Fibroblast of skin of left biceps (primary cell): ENCODE measurements around the gene KREMEN2.

Source experiments
- DNase-seq, 2 experiments: peaks; one replicate each; pipeline ENCODE4 v3.0.0-alpha.2; 2013; ENCODE audit warnings: low read depth in 2 of 2

KREMEN2 gene

DNA sequence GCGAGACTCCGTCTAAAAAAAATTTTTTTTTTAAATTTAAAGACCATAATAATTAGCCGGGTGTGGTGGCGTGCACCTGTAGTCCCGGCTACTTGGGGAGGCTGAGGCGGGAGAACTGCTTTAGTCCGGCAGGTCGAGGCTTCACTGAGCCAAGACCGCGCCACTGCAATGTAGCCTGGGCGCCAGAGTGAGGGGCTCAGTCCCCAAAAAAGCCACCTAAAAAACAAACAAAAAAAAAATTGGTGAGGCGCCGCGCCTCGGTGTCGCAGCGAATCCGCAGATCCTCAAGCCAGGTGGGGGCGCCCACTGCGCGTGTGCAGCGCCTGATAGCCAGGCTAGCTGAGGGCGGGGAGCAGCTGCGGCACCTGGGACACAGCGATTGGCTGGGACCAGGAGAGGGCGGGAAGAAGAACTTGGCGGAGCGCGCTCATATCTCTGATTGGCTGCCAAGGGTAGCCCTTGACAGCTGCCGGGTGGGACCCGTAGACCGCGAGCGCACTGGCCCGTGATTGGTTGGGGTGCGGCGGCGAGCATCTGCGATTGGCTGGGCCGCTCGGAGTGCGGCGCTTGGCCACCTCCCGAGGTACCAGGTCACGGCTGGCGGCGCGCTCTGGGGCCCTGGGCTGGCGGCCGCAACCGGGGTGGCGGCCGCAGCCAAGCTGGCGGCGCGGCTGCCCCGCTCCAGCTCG, 39.7 kb downstream of the KREMEN2 start:
- DNase-seq = peak; percentile 93 to 94

DNA sequence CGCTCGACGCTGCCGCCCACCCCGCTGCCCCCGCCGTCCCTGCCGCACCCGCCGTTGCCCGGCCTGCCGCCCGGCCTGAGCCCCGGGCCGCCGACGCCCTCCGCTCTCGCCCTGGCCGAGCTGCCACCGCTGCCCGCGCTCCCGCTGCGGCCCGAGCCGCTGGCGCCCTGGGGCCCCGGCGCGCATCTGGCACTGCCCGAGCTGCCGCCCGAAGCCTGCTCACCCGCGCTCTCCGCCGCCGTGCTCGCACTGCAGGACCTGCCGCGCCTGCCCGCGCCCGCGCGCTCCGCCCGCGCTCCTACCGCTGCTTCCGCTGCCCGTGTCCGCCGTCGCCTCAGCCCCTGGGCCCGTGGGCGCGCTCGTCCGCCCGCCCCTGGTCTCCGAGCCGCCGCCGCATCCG, 40.2 kb downstream of the KREMEN2 start:
- DNase-seq = no peak

DNA sequence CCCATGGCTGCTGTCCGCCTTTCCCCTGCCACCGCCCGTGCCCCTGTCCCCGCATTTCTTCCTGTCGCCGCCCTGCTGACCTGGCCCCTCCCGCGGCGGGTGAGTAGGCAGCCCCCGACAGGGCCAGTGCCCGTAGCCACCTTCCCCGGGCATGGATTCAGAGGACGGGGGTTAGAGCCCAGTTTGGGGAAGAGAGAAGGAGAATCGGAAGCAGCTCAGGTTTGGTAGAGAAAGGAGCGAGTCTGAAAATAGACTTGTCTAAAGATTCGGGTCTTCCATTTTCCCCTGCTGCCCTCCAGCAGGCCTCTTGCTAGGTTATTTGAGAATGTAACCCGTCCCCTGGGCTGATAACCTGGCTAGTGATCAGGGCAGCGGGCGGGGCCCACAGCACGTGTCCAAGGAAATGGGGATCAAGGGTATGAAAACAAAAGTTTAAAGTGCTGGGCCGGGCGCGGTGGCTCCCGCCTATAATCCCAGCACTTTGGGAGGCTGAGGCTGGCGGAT, 40.8 kb downstream of the KREMEN2 start:
- DNase-seq = no peak

DNA sequence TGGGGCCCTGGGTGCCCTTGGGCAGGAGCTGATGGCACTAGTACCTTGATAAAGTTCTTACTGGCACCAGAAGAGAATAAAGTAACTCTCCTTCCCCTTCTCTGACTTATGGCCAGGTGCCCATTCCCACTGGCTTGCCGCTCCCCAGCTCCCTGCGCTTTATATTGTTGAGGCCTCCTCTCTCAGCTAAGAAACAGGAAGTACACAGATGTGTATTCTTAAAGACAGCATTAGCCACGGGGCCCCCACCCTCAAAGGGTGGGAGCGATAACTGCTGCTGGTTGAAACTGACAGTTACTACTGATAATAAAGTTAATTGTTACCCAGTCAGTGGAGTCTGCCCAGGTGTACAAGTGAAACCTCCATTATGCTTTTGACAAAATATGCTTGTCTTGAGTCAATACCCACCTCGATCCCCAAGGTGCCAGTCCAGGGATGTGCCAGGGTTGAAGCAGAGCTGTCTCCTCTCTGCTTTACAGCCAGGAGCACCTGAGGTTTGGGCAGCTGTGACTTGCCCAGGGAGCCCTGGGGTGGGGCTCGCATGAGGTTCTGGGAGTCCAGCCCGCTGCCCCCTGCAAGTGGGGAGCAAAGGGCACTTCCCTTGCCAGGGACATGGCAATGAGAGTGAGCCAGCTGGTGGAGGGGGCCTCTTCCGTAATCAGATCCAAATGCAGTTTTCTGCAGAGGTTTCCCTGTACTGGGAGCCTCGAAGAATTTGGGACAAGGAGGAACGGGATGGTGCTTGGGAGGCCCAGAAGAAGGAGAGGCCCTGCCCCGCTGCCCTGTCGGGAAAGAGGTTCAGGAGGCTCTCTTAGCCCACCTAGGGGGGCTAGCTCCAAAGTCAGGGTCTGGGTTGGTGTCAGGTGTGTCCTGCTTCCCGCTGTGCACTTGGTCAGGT, 43.2 kb downstream of the KREMEN2 start:
- no peak for DNase-seq

DNA sequence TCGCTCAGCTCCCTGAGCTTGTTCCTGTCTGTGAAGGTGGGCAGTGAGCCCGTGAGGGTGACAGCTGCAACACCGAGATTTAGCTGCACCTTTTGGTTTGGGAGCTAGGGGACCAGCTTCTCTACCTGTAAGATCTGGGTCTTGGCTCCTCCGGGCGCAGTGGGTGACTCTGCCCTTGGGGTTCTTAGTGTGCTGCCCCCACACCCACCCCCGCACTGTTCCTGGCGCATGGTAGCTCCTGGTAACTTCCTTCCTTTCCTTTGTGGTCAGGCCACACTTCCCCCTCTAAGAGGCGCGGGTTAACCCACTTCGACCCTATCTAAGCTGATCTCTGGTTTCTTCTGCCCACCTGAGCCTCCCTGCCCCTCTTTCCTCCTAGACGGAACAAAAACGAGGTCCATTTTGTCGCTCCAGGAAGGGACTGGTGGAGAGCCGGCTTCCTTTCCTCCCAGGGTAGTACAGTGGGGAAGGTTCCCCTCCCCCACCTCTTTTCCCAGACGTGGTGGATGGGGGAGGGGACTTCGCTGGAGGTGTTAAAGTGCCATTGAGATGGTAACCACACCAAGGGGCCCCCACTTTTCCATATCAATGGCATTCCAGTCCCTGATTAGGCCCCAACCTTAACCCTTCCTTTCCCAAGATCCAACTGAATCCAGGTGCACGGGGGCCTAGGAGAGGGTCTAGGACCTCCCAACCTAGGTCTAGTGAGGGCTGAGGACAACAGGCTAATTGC, 44.0 kb downstream of the KREMEN2 start:
- DNase-seq = no peak

DNA sequence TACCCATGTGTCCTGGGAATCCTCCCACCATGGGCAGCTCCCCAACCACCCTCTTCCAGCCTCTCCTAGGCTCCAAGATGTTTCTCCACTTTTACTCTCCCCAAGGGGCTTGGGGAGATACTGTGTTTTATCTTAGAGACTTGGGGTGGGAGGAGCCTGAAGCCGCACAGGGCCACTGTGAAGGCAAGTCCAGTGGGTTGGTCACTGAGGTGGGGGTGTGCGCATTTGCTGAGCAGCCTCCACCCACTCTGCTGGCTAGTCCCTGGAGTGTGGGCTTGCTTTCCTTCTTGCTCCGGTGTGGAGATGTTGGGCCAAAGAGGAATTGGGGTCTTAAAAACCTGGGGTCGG, 44.6 kb downstream of the KREMEN2 start:
- DNase-seq = no peak

DNA sequence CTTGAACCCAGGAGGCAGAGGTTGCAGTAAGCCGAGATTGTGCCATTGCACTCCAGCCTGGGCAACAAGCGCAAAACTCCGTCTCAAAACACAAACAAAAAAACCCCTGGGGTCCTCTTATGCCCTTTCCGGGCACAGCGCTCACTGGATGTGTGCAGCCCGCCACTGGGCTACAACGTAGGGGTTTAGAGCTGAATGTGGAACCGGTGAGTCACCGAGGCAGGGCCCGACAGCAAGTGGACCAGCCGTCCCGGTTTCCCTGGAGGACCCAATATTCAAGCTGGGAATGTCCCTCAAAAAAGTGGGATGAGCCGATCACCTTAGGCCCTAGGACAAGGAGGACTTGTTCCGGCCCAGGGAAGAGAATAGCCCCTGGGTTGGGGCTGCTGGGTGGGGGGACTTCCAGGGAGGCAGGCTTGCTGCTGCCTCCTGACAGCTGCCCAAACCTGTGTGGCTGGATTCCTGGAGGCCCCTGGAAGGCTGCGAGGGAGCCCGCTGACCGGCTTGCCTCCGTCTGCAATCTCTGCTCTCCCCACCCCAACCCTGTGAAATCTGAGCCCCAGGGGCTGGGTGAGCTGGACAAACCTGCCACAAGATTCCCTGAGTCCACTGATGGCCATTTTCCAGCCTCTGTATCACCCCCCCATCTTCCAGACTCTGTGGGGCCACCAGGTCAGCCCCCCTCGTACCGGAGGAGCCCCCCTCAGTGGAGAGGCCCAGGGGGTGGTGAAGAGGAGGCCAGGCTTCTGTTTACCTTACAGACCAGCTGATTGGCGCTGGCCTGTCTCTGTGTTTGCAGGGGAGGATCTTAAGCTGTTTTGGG, 45.7 kb downstream of the KREMEN2 start:
- no peak for DNase-seq

DNA sequence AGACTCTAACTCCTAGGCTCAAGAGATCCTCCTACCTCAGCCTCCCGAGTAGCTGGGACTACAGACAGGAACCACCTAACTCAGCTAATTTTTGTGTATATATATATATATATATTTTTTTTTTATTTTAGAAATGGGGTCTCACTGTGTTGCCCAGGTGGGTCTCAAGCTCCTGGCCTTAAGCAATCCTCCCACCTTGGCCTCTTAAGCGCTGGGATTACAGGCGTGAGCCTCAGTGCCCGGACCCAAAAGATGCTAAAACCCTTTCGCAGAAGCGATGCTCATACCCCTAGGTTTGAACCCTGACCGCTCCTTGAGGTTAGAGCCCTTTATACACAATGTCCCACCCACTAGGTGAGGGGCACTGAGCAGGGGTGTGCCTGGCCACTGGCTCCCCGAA, 46.4 kb downstream of the KREMEN2 start:
- no peak for DNase-seq

DNA sequence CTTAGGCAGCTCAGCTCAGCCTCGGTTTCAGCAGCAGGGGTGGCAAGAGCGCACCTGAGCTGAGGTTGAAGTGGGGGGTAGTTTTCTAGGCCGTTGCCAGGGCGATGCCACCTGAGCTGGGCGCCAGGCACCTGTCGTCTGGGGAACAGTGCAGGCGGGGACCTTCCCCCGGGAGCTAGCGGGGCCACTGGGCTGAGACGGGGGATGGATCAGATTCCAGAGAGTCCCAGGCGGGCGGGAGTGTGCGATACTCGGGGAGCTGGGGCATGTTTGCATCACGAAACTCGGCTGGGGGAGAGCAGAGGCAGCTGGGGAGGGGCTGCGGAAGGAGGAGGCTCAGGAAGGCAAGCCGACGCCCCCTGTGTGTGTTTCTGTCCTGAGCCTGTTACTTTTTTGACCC, 48.2 kb downstream of the KREMEN2 start:
- no peak for DNase-seq

DNA sequence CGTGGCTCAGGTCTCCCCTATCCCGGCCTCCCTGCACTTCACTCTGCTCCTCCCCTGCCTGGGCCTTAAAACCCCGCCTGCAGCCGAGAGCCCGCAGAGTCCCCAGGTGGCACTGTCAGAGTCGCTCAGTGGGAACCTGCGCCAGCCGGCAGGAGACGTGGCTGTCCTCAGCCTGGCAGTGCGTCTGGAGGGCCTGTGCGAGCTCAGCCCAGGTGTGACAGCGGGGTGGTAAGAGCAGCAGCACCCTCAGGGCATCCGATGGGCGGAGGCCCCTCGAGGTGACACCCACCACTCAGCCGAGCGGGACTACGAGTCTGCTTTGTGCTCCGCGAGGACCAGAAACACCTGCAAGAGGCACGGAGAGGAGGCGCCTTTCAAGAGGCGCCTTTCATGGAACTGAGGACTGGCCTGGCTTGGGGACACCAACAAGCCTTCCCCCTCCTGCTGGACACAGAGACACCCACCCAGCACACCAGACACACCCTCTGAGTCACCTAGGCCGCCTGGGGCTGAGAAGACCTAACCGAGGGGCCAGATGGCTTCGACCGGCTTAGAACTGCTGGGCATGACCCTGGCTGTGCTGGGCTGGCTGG, 48.8 kb downstream of the KREMEN2 start, which contains the start of gene CLDN9:
Gene CLDN9 (plus strand): TSS at position 96 of the 593 bp plus-strand sequence. CDS start 440 bp downstream, at position 536.
- no peak for DNase-seq

DNA sequence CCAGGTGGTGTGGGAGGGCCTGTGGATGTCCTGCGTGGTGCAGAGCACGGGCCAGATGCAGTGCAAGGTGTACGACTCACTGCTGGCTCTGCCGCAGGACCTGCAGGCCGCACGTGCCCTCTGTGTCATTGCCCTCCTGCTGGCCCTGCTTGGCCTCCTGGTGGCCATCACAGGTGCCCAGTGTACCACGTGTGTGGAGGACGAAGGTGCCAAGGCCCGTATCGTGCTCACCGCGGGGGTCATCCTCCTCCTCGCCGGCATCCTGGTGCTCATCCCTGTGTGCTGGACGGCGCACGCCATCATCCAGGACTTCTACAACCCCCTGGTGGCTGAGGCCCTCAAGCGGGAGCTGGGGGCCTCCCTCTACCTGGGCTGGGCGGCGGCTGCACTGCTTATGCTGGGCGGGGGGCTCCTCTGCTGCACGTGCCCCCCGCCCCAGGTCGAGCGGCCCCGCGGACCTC, 49.4 kb downstream of the KREMEN2 start:
- no peak for DNase-seq

DNA sequence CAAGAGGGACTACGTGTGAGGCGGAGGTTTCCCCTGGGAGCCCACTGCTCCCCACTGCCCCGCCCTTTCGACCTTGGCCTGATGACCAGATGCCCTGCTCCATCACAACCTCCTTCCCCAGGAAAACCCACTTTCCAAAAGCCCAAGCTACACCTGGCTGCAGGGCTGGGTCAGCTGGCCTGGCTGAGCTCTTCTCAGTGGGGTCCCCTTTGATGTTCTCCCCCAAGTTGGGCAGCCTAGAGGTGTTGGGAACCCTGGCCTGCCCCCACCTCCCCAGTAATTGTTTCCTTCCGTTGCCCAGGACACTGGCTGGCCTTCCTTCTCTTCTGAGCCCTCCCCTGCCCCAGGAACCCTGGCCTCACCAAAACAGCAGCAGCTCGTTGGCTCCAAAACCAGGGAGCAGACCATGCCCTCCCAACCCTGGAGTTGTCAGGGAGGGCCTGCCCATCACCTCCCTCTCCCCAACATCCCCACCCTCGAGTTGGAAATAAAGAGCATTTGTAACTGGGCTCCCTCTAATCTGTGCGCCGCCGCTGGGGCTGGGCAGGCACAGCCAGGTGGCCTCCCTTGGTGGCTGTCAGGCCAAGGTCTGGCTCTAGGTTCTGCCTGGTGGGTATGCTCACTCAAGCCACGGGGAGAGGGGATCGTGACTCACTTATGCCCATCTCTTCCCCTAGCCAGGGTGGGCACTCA, 50.1 kb downstream of the KREMEN2 start:
- DNase-seq = no peak

DNA sequence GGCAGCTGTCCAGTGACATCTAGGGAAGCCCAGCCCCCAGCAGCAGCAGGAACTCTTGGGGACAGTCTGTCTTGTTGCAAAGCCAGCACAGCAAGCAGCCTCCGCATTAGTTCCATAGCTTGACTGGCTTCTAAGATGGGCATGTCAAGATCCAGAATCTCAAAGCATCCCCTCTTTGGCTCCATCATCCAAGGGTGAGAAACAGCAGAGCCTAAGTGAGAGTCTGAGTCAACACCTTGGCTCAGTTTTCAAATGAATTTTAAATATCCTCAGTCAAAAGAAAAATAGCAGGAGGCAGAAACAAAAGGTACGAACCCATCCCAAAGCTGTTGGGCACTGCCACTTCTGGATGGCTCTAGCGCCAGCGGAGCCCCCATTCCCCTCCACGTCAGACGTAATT, 50.9 kb downstream of the KREMEN2 start:
- no peak for DNase-seq

DNA sequence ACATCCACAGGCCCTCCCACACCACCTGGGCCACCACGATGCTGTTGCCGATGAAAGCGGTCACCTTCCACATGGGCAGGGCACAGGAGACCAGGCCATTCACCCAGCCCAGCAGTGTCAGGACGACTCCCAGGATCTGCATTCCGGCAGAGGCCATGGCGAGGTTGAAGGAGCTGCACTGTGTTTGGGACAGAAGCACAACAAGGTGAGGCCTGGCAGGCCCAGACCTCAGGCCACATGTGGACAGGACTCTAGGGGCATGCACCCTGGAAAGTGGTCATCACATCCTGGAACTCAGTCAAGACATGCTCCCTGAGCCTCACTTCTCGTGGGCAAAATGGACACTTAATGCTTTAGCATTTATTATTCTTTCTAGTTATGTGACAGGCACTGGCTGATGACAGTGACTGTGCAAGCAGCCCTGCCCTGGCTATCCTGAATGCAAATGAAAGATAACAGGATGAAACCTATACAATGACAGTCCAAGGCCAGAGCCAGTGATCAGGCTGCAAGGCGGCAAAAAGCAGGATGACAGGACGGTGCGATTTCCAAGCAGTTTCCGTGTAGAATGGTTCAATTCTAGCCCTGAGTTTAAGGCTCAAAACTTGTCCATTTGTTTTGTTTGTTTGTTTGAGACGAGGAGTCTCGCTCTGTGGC, 51.9 kb downstream of the KREMEN2 start:
- no peak for DNase-seq

DNA sequence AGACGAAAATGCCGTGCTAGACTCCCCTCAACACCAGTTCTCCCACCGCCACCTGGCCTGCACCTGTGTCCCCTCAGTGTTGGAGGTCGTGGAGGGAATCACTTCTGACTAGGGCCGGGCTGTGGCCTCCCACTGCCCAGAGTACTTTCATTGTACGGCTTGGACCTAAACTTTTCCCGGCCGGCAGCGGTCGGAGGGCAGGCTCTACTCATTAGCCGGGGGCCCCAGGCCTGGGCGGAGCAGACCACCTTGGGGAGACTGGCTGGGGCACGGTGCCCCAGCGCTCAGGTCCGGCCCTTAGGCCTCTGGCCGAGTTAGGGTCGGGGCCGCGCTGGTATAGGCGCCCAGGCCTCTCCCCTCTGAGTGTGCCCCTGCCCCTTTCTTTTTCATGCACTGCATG, 53.3 kb downstream of the KREMEN2 start:
- DNase-seq = no peak
